Body of pancreas (tissue), 4 donors: Measurements from ENCODE around the gene LRP2.

Experiments used
- CTCF ChIP-seq, 7 experiments: fragments of 450-650 bp in 4 of 7; fragments of 200-600 bp in 3 of 7; sonication (generic) in 3 of 7; IDR thresholded peaks; one replicate each; pipeline ENCODE4 v1.5.1; 2016 to 2019; ENCODE audit warnings: antibody characterized with exemption in 7 of 7
- POLR2A ChIP-seq, 3 donors: fragments of 450-650 bp; IDR thresholded peaks; one replicate each; pipeline ENCODE4 v1.6.1; 2016; ENCODE audit warnings: antibody characterized with exemption in 3 of 3, mild to moderate bottlenecking in 2 of 3

- TF ChIP-seq CTCF (IDR thresholded peaks at IDR 0.05) (no peak), POLR2A (IDR thresholded peaks at IDR 0.05) (no peak)
Observed at GRCh38 chr2:169173876-169174275, 188.5 kb downstream of the LRP2 start.
